HCT116 (cell line): ENCODE results near the gene SUSD6. TPM values are rescaled to one million over a fixed set of nuclear protein-coding genes. Genes with fewer than 3 reads are reported as not detected.

ENCODE experiments used
- ATAC-seq: fragments of 200-7000 bp; cut with Tn5 transposase; 2 replicates; pipeline ENCODE4 v1.9.1; 2020; ENCODE audit warnings: mild to moderate bottlenecking, moderate library complexity
- Bru-seq: library from RNA; stranded (reverse); fragments of 400-500 nt; gene quantifications from one replicate; lab custom pipeline; 2021; lab: Mats Ljungman, UMichigan
- BruChase-seq, 2 experiments: library from RNA; stranded (reverse); fragments of 400-500 nt; gene quantifications; one replicate each; lab custom pipeline; 2021; lab: Mats Ljungman, UMichigan
- BruUV-seq: library from RNA; stranded (reverse); fragments of 400-500 nt; replicated peaks from 2 replicates; lab custom pipeline; 2021; lab: Mats Ljungman, UMichigan
- CTCF ChIA-PET: fragments of 300-600 bp; sonication (Branson Sonifier 250); formaldehyde crosslinking; loops from one replicate; lab custom pipeline; 2021; ENCODE audit warnings: antibody characterized with exemption; lab: Charles Lee
- POLR2A ChIA-PET: fragments of 300-600, 350-600 bp; sonication (Branson Sonifier 250); formaldehyde crosslinking; loops from one replicate; lab custom pipeline; 2021; ENCODE audit warnings: antibody characterized with exemption; lab: Charles Lee
- RAD21 ChIA-PET, 2 experiments: fragments of 300-600 bp; sonication (Branson Sonifier 250); formaldehyde crosslinking; loops; one replicate each; lab custom pipeline; 2023; ENCODE audit warnings: low total read pairs in 2 of 2; ENCODE audit not compliant: uncharacterized antibody in 2 of 2, unreplicated experiment in 2 of 2, low non-redundant PET in 1 of 2; lab: Charles Lee
- DNase-seq: peaks from one replicate; pipeline ENCODE4 v3.0.0-alpha.2; 2010; ENCODE audit warnings: low read depth, low spot score
- H2AFZ ChIP-seq: fragments of 200-600 bp; shearing (Covaris generic), sonication (generic); 2 replicates; pipeline ENCODE4 v1.6.1; 2017; ENCODE audit warnings: low read depth, mixed run types, mixed read lengths, antibody characterized with exemption, low read length; ENCODE audit not compliant: poor library complexity, severe bottlenecking
- H3K27ac ChIP-seq: 2 replicates; pipeline ENCODE4 v1.5.1; 2012; ENCODE audit warnings: low read depth, low read length
- H3K27me3 ChIP-seq: fragments of 200-600 bp; sonication (generic); 2 replicates; pipeline ENCODE4 v1.6.1; 2016; ENCODE audit warnings: mixed run types, low read length, mixed read lengths; ENCODE audit not compliant: insufficient read depth
- H3K36me3 ChIP-seq, 2 experiments: fragments of 200-500 bp in 1 of 2; fragments of 200-600 bp in 1 of 2; sonication (Bioruptor generic) in 1 of 2; sonication (generic) in 1 of 2; 2 replicates each; pipeline versions ENCODE4 v1.5.1 to v1.6.1; 2014 to 2016; ENCODE audit warnings: low read length in 2 of 2, inconsistent platforms in 1 of 2, mixed read lengths in 1 of 2, mixed run types in 1 of 2; ENCODE audit not compliant: insufficient read depth in 2 of 2, control insufficient read depth in 1 of 2
- H3K4me1 ChIP-seq, 2 experiments: fragments of 200-600 bp in 1 of 2; sonication (generic) in 1 of 2; 2 replicates each; pipeline versions ENCODE4 v1.5.1 to v1.6.1; 2012 to 2017; ENCODE audit warnings: low read length in 2 of 2, inconsistent platforms in 1 of 2, mild to moderate bottlenecking in 1 of 2, mixed read lengths in 1 of 2, mixed run types in 1 of 2, moderate library complexity in 1 of 2; ENCODE audit not compliant: insufficient read depth in 2 of 2, control insufficient read depth in 1 of 2
- H3K4me2 ChIP-seq: fragments of 200-600 bp; sonication (generic); 2 replicates; pipeline ENCODE4 v1.6.1; 2017; ENCODE audit warnings: mixed run types, low read length, mixed read lengths
- H3K4me3 ChIP-seq, 2 experiments: fragments of 200-600 bp in 1 of 2; sonication (generic) in 1 of 2; replicated peaks in 1 of 2; 2 replicates each; pipeline ENCODE4 v1.5.1; 2011 to 2016; ENCODE audit warnings: low read length in 2 of 2, control low read depth in 1 of 2, low read depth in 1 of 2, mild to moderate bottlenecking in 1 of 2, mixed read lengths in 1 of 2, mixed run types in 1 of 2
- H3K79me2 ChIP-seq: fragments of 200-600 bp; sonication (generic); 2 replicates; pipeline ENCODE4 v1.6.1; 2017; ENCODE audit warnings: mild to moderate bottlenecking, mixed run types, low read length, moderate library complexity, mixed read lengths; ENCODE audit not compliant: insufficient read depth
- H3K9ac ChIP-seq: fragments of 200-600 bp; sonication (generic); 2 replicates; pipeline ENCODE4 v1.6.1; 2016; ENCODE audit warnings: low read length, mixed read lengths
- H3K9me2 ChIP-seq: fragments of 200-600 bp; sonication (generic), shearing (Covaris generic); 2 replicates; pipeline ENCODE4 v1.6.1; 2017; ENCODE audit warnings: mixed run types, mild to moderate bottlenecking, moderate library complexity; ENCODE audit not compliant: insufficient read depth
- H3K9me3 ChIP-seq, 2 experiments: fragments of 200-500 bp in 1 of 2; fragments of 200-600 bp in 1 of 2; sonication (Bioruptor generic) in 1 of 2; sonication (generic) in 1 of 2; 2 replicates each; pipeline ENCODE4 v1.6.1; 2014 to 2017; ENCODE audit warnings: low read length in 2 of 2, mixed read lengths in 2 of 2, inconsistent platforms in 1 of 2, low read depth in 1 of 2, mild to moderate bottlenecking in 1 of 2, mixed run types in 1 of 2, moderate library complexity in 1 of 2; ENCODE audit not compliant: control insufficient read depth in 1 of 2, insufficient read depth in 1 of 2
- H4K20me1 ChIP-seq: fragments of 200-600 bp; sonication (generic), shearing (Covaris generic); 2 replicates; pipeline ENCODE4 v1.6.1; 2017; ENCODE audit warnings: mixed run types, mild to moderate bottlenecking, moderate library complexity; ENCODE audit not compliant: insufficient read depth
- ELF1 ChIP-seq: IDR thresholded peaks from 2 replicates; pipeline ENCODE4 v1.6.1; 2012; ENCODE audit warnings: low read depth, borderline replicate concordance
- FOSL1 ChIP-seq: IDR thresholded peaks from 2 replicates; pipeline ENCODE4 v1.6.1; 2012; ENCODE audit warnings: low read depth
- JUND ChIP-seq: IDR thresholded peaks from 2 replicates; pipeline ENCODE4 v1.6.1; 2012
- MAX ChIP-seq: IDR thresholded peaks from 2 replicates; pipeline ENCODE4 v1.6.1; 2012
- POLR2AphosphoS5 ChIP-seq: IDR thresholded peaks from 2 replicates; pipeline ENCODE4 v1.6.1; 2011; ENCODE audit warnings: mild to moderate bottlenecking, low read depth, low read length, moderate library complexity
- SP1 ChIP-seq: IDR thresholded peaks from 2 replicates; pipeline ENCODE4 v1.6.1; 2012; ENCODE audit warnings: low read depth
- SRF ChIP-seq: IDR thresholded peaks from 2 replicates; pipeline ENCODE4 v1.6.1; 2012; ENCODE audit warnings: low read depth
- ZNF274 ChIP-seq: fragments of 200-500 bp; sonication (Bioruptor generic); IDR thresholded peaks from 2 replicates; pipeline ENCODE4 v1.6.1; 2014; ENCODE audit warnings: mild to moderate bottlenecking, low read depth, low read length, inconsistent platforms
- intact Hi-C: fragments of 100-400 bp; cut with micrococcal nuclease; formaldehyde crosslinking; loops from 2 replicates; pipeline ENCODE4 v1.10.0; 2022
- long read RNA-seq: library from polyadenylated mRNA; unstranded; transcript quantifications from one replicate; pipeline ENCODE4 v2.0.0, GENCODE V29; 2021; ENCODE audit not compliant: unreplicated experiment
- polyA plus RNA-seq: library from polyadenylated mRNA; unstranded; fragments of >200 nt; gene quantifications from 2 replicates; pipeline ENCODE4 v1.2.1, GENCODE V29; 2012; ENCODE audit warnings: missing spikeins
- total RNA-seq: library from RNA; stranded (reverse); gene quantifications from one replicate; pipeline ENCODE4 v1.2.1, GENCODE V29; 2021; ENCODE audit not compliant: unreplicated experiment

The SUSD6 gene
- total RNA-seq, result 6.4 TPM
- polyA plus RNA-seq, result 3.1 and 3.6 TPM in 2 replicates
- Bru-seq, nascent RNA, result percentile 49 among the genes with signal in this experiment
- percentile 48 among the genes with signal in this experiment for BruChase-seq, experiment 1, labeled RNA remaining after a 6-hour chase
- BruChase-seq, experiment 2, labeled RNA remaining after a 2-hour chase, result percentile 50 among the genes with signal in this experiment
- long read RNA-seq, full-length matches to known transcripts, result 2 of 6 reads
- long read RNA-seq, partial matches to known transcripts, result 0 of 6 reads
- long read RNA-seq, other reads (novel, unspliced or antisense), result 4 of 6 reads

- RAD21 ChIA-PET, result interaction anchor here in 1 of 2 experiments (0.7 kb wide), 1 partner anchor 68 kb away, joined by 3 read pairs; no protein-coding TSS in a partner anchor
- no peaks in the 10 kb centered on the region for H3K36me3 ChIP-seq
- H3K9ac ChIP-seq, result peak within 1 kb of the TSS; percentile 69
- peak within 1 kb of the TSS; percentile 46 for H3K27ac ChIP-seq
- H2AFZ ChIP-seq, result peak within 1 kb of the TSS; percentile 77
- H3K4me3 ChIP-seq, result peak within 1 kb of the TSS; percentile 66 to 79
- ATAC-seq (peak; percentile 94), DNase-seq (peak; percentile 66)
- H3K9me3 ChIP-seq, result no peaks in the 10 kb centered on the region
- H3K79me2 ChIP-seq, result no peaks in the 10 kb centered on the region; the same call in 1 of the 2 replicates
- POLR2A ChIA-PET, result interaction anchor here (1.1 kb wide), 1 partner anchor 102 kb away, joined by 3 read pairs; no protein-coding TSS in a partner anchor
- H3K4me2 ChIP-seq, result peak within 1 kb of the TSS; percentile 99
- H3K4me1 ChIP-seq, result peaks cover 16 to 29% of the 10 kb centered on the region in 2 experiments
- H4K20me1 ChIP-seq, result no peaks in the 10 kb centered on the region
- no peaks in the 10 kb centered on the region for H3K27me3 ChIP-seq
- intact Hi-C loops, result no loop called here
- CTCF ChIA-PET, result interaction anchor here (1.0 to 1.1 kb wide), 2 partner anchors 23 to 27 kb away, joined by 3 to 4 read pairs; no protein-coding TSS in a partner anchor
- no TSS peak for BruUV-seq
- H3K9me2 ChIP-seq, result no peaks in the 10 kb centered on the region
- TF ChIP-seq ZNF274 (no peak), FOSL1 (no peak), SP1 (peak; percentile 55), POLR2AphosphoS5 (peak; percentile 68), MAX (peak; percentile 73), SRF (no peak), JUND (no peak), ELF1 (no peak)
Observed at GRCh38 chr14:69611172-69612013, at the start of gene SUSD6. Gene SUSD6 (plus strand): TSS chr14:69611596. CDS start chr14:69658593, 46,997 bp downstream.
